NCI-H446 treated with DMSO at 0.1 percent for 48 hours (cell line): ENCODE data around the gene MYH9.

Experiments
- DNase-seq: peaks from one replicate; lab custom pipeline; 2025; lab: John Stamatoyannopoulos, UW

Gene MYH9

DNA sequence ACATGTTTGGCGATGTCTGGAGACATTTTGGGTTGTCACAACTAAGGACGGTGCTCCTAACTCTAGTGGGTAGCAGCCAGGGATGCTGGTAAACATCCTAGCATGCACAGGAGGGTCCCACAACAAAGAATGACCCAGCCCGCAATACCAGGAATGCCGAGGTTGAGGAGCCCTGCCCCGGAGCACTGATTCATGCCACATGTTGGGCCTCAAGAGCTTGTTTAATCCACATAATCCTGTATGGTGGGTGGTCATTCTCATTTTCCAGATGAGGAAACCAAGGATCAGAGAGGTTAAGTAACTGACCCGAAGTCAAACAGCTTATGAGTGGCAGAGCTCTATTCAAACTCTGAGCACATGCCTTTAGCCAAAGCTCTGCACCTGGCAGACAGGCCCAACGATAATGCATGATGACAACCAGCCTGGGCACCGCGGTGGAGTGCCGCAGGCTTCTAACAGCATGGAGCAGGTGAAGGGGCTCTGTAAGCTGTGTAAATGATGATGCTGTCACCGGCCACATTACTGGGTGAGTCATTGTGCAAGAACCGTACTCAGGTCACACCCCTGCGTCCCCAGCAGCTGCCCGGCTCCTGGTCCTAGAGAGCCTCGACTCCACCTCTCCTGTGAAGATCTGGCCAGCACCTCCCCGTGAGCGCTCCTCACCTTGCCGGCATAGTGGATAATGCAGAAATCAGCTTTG is 76.2 kb downstream of the MYH9 start:
- DNase-seq = no peak

DNA sequence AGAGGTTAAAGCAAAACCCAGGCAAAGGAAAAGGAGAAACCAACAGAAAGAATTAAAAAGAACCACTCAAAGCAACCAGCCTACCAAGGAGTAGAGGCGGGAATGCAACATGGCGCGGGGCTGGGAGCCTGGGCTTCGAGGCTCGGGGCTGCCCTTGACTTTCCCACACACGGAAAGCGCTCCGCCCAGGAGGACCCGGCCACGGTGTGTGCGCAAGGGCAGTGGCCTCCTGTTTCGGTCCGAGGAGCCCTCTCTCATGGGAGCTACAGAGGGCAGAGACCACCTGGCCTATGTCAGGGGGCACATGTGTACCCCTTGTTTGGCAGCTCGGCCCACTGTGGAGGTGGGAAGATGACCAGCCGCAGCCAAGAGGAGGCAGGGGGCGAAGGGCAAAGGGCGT is 78.9 kb downstream of the MYH9 start:
- DNase-seq = no peak

DNA sequence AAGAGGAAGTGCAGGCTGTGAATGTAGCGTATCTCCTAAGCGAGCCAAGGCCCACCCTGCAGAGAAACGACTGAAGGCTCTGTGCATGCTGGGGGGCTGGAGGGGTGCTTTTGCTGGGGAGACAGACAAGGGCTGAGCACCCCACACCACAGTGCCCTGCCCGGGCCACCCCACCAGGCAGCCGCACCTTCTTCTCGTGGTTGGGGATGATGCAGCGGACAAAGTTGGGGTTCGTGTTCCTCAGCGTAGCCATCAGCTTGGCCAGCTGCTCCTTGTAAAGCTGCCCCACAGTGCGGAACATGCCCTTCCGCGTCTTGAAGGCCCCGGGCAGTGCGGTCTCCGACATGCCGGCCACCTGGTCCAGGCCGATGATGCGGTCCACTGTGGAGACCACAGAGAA is 81.5 kb downstream of the MYH9 start:
- DNase-seq = no peak

DNA sequence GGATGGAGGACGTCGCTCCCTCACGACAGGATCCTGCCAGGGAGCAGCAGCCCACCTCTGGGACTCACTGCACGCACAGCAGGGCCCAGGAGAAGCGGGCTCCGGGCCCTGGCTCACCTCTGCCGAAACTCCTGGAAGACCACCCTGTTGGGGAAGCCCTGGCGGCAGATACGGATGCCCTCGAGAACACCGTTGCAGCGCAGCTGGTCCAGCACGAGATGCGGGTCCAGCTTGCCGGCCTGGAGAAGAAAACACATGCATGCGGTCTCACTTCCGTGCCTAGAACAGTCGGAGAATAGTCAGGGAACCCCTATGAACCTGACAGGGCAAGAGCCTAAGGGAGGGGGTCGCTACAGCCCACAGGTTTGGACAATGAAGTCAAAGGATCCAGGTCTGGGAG is 82.0 kb downstream of the MYH9 start:
- no peak for DNase-seq

DNA sequence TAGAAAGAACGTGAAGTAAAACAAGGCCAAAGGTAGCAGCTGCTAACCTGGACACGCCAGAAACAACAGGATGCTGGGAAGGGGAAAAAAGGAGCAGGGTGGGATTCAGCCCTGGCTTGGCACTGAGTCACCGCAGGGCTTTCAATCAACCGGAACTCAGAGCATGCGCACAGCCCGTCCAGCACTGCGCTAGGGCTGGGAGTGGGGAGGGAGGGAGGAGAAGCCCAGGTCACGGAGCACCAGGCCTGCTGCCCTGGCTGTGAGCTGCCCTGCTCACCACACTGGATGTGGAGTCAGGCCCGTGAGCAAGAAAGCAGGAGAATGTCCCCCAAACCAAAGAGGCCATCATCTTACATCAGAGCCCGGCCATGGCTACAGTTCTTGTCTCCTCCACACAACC is 83.3 kb downstream of the MYH9 start:
- no peak for DNase-seq

DNA sequence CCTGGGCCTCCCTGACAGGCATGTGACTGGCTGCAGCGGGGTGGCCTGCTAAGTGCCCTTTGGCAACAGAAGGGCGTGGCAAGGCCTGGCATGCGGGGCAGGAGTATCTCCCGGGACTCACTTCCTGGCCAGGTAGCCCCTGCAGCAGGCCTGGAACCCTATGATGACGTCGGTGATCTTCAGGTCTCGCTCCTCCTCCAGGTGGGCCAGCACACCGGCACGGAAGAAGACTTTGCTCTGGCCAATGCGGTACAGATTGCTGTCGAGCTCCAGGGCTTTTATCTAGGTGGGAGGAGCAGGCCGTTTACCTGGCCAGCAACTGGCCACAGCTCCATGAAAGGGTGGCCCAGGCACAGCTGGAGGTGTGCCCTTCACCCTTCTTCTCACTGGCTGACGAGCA is 83.9 kb downstream of the MYH9 start:
- DNase-seq = no peak

DNA sequence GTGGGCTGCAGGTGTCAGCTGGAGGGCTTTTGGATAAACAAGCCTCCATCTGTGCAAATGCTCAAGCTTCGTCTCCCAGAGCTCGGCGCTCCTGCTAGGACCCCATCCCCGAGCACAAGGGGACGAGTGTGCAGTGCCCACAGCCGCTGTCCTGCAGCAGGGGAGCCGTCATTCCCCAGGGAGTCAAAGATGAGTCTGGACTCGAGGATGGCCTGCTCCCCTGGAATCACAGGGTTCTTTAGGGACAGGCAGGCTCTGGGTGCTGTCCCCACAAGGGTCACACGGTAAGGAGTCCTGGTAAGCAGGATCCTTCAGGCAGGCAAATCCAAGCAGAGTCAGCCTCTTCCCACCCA is 84.7 kb downstream of the MYH9 start:
- DNase-seq = no peak

DNA sequence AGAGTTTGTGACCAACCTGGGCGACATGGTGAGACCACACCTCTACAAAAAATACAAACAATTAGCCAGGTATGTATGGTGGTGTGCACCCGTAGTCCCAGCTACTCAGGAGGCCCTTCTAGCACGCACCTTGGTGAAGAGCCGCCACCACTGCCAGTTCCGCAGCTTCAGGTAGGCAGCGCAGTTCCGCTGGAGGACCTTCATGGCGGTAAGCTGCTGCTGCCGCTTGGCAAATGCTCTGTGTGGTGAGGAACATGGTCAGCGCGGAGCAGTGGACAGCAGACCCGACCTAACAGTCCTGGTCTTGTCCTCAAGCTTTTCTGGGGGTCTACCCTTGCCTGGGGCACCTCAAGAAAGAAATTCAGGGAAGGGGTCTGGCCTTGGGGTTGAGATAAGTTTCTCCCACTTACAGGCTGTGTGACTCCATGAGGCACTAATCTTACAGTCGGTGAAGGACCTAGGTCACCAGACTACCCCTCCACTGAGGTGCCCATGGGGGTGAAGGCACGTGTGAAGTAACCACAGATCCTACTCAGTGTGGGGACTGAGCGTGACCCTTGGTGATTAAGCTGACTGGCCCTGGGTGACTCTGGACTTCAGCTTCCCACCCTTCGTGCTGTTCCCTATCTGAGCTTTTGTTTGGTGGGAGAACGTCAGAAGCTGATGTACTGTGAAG is 85.2 kb downstream of the MYH9 start:
- no peak for DNase-seq

DNA sequence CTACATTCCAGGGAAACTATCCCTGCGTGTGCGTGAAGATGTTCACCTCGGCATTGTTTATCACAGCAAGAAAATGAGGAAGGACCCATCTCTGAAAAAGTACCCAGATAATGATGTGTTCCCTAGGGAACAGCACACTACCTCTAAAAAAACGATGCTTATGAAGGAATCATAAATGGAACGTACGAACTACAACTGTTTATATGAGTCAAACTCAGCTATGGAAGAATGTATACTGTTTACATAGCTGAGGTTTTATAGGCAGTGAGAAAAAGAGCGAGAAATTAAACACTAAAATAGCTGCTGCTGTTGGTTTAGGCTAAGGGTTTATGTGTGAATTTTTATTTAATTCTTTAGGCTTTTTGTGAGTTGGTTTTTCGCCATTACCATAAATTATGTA is 85.9 kb downstream of the MYH9 start:
- DNase-seq = no peak

DNA sequence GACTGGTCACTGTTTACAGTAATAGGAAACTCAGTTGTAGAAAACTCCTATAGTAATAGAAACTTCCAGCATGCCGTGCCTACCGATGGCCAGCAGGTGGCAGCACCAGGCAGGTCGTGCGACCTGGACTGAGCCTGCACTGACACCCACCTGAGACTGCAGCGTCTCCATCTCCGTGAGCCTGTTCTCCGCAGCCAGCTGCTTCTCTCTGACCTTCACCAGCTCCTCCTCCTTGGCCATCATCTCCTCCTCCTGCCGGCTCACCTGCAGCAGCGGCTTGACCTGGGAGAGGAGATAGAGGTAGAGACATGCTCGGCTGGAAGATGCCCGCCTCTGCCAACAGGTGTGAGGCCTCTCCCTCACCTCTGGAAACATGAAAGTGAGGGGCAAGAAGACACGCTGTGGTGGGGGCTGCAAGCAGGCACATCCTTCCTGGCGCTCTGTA is 86.4 kb downstream of the MYH9 start:
- no peak for DNase-seq

DNA sequence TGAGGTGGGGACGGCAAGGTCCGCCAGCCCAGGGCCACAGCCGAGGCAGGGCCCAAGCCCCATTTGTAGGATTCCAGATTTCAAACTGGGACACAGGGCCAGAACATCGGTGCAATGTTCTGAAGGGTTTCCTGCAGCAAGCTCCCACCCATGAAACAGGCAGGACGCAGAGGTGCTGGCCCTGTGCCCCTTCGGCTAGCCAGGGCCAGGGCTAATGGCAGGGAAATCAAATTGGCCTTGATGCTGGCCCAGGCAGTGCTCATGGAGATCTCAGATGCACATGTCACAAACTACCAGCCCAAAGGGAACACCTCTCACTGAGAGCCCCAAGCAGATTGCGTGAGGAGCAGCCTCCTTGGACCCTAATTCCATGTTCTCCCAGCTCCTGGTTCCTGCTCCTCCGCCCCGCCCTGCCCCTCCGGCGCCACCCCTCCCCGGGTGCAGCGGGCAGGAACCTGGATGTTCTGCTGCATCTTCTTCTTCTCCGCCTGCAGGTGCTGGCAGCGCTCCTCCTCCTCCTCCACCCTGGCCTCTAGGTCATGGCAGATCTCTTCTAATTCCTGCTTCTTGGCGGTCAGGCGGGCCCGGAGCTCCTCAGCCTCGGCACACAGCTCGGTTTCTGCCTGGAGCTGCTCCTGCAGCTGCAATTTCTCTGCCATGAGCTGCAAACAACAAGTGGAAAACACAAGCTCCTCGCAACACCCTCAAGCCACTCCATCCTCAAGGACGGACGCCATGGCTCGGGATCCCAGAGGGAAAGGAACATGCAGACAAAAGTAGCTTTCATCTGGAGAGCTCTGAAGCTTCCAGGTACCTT is 87.2 kb downstream of the MYH9 start:
- no peak for DNase-seq

DNA sequence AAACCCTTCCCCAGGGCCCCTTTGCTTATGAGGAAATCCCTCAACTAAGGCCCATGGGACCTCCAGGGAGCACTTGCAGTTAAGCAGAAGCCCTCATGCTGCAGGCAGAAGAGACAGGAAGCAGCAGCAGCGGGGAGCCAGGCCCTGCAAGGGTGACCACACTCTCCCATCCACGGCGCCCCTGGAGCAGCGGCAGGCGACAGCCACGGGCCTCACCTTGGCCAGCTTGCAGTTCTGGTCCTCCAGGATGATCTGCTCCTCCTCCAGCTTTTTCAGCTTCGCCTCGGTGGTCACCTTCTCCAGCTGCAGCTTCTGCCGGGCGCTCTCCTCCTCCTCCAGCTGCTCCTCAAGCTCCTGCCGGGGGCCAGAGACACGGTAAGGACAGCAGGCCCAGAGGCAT is 87.9 kb downstream of the MYH9 start:
- DNase-seq = no peak

DNA sequence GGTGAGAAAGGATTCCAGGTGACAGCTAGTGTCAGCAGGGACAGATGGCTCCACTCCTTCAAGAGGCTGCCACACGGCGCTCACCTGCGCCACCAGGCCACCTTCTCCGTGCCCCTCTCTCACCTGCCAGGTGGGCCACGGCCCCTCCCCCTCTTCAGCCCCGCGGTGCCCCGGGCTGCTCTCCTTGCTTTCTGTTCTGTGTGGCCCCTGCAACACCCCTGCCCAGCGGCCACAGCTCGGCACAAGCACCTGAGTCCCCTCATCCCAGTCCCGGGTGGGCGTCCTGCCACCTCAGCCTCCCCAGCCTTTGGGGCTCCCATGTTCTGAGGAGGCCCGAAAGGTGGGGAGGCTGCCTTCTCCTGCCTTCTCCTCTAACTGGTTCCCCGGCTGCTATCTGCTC is 88.5 kb downstream of the MYH9 start:
- DNase-seq = no peak

DNA sequence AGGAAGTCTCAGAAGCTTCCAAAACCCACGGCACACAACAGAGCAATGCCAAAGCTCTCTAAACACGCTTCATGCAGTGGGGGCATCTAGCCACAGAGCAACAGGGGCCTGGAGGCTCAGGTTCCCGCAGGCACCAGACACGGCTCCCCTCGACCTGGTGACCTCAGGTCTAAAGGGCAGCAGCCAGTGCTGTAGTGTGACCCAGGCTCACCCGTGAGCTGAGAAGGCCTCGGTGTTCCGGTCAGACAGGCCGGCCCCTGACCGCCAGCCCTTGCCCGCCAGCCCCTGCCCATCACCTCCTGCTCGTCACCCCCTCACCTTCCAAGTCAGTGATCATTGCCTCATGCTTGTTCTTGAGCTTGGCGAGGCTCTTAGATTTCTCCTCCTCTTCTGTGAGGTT is 89.2 kb downstream of the MYH9 start:
- no peak for DNase-seq

DNA sequence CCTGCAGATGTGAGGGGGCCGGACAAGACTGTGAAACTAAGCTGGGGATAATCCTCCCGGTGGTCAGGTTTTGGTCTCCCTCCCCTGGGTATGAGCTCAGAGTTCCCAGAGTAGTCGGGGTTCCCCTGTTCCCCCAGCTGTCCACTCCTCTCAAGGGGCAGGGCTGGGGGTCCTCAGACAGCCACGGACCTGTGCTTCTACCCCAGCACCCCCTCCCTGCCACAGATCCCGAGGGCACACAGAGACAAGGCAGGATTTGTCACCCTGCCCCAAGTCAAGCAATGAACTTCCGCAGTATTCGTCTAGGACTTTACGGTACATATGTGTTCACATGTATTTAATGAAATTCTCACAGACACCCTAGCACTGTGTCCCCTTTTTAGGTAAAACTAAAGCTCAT is 89.6 kb downstream of the MYH9 start:
- DNase-seq = no peak

DNA sequence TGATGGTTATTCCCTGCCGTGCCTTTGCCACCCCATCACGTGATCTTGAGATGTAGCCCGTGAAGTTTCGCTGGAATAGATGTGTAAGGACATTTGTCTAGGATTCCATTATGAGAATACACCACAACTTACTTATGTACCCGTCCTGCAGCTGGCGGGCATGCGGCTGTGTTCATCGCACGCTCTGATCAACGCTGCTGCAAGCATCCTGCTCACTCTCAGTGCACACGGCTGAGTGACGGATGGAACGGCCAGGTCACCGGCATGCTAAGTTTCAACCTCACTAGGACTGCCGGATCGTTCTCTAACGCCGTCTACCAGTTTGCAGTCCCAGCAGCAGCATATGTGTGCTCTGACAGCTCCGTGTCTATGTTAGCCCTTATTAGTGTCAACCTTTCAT is 90.2 kb downstream of the MYH9 start:
- DNase-seq = no peak

DNA sequence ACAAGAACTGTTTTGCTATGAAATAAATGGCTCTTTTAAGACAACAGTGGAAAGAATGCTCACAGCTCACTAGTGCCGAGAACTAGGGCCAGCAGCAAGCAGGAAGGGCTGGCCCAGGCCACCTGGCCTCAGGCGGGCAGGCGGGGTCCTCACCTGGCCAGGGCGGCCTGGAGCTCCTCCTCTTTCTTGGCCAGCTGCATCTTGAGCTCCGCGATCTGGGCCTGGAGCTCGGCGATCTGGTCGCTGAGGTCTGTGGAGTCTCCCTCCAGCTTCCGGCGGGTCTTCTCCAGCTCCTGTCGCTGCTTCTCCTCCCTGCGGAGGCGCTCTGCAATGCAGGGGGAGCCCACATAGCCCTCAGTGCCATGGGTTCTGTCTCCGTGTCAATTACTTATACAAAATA is 91.1 kb downstream of the MYH9 start:
- DNase-seq = no peak

DNA sequence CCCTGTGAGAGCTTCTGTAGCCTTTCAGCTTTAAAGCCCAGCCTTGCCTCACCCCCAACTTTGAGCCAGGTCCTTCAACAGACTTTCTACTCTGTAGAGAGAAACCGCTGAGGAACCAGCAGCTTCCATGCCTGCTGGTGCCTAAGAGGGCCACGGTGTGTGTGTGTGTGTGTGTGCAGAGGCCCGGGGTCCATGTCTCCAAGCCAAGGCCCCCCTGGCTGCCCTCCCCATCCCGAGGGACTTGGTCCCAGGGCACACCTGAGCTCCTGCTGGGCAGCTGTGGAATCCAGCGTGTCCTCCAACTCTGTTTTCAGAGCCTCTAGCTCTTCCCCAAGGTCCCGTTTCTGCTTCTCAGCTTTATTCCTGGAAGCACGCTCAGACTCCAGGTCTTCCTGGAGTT is 92.5 kb downstream of the MYH9 start:
- no peak for DNase-seq

DNA sequence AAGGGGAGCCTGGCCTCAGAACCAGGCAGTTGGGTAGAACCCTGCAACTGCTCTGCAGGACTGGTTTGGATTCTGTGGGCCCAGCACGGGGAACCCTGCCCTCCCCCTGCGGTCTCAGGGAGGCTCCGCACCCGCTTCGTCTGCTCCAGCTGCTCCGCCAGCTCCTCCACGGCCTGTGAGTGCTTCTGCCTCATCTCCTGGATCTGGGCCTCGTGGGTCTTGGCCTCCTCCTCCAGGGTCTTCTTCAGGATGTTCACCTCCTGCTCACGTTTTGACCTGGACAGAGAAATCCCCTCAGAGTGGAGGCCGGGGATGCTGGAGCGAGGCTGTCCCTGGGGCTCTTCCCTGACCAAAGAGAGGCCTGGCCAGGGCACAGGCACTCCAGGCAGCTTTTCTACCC is 93.0 kb downstream of the MYH9 start:
- no peak for DNase-seq

DNA sequence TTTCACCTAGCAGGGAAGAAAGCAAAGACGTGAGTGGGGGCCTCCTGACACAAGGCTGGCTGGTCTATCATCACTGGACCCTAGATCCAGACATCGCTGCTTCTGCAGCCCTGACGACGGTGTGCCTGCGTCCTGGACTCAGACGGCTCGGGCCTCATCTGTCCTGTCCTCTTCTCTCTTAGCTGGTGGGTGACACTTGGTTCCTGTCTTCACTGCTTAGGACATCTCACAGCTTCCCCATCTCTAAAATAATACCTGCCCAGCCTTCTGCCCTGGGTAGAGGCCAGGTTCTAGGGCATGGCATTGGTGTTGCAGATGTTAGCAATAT is 93.5 kb downstream of the MYH9 start:
- no peak for DNase-seq

DNA sequence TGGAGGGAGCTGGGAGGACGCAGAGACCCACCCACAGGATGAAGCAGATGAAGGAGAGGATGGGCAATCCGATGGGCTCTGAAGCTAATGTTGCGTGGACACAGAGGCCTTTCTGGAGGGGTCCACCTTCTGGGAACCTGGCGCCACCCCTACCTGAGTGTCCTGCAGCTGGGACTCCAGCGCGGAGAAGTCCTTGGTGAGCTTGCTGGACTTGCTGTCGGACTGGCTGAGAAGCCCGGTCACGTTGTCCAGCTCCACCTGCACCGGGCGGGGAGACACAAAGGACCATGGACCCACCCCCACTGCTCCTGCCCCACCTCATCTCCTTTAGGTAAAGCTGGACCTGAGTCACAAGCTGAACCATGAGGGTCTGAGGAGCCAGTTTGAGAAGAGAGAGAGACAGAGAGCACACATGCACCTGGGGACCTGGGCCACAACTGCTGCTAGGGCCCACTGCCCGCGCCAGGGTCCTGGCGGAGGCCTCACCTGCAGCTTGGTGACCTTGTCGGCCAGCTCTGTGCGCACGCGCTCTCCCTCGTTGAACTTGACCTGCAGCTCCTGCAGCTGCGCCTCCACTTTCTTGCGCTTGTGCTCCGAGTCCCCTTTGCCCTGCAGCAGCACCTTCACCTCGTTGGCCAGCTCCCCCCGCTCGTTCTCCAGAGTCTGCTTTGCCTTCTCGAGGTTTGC is 94.0 kb downstream of the MYH9 start:
- no peak for DNase-seq

DNA sequence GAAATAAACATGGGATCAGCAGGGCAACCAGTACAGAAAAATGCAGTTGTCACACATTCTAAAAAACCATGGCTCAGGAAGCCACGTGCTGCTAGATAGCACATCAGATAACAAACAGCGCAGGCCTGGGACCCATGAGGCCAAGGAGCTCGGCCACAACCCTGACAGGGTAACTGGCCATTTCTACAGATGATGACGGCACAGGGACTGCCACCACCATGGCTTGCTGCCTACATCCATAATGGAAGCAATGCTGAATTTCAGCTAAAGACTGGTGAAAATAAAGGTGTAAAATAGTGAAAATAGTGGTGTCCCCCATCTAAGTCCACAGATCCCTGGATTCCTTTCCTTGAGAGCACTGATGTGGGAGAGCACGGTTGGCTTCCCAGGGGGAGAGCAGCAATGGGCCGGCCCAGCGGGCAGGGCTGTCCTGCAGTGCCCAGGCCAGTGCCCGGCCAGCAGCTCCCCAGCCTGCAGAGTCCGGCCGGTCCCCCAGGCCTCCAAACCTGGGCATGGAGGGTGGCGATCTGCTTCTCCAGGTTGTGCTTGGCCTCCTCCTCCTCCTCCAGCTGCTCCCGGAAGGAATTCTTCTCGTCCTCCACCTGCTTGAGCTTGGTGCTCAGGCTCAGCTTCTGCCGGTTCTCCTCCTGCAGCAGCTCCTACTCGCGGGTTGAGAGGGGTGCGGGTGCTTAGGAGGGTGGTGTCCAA is 94.8 kb downstream of the MYH9 start:
- no peak for DNase-seq
